Activated CD8-positive, alpha-beta memory T cell treated with anti-CD3 and anti-CD28 coated beads for 4 hours (primary cell): ENCODE measurements around the gene P3H2.

Experiments
- DNase-seq, 2 donors: peaks; one replicate each; pipeline ENCODE4 v3.0.0-alpha.2; 2020; ENCODE audit warnings: low read depth in 2 of 2

The P3H2 gene

DNA sequence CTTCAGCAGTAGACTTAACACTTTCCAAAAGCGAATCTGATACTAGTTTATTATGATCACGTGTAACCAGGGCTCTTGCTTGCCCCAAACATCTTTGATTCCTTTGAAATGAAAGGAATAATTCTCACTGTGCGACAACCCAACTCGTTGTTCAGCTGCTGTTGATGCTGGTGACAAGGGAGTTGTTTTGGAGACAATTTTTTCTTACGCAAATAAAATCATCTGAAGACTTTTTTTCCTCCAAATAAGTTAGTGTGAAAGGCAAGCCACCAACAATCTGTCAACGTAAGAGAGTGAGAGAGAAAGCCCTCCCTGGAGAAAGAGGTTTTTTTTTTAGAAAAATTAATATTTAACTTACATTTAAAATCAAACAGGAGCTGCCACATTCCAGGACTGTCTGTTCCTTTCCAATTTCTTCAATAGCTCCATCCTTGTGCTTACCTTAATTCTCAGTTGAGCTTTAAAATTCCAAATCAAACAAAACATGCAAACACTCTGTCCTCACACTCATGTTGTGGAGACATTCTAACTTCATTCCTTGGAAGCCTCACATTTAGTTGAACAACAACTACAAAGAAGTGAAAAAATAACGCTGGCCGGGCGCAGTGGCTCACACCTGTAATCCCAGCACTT lies 4.9 kb upstream of the P3H2 start:
- DNase-seq = no peak

DNA sequence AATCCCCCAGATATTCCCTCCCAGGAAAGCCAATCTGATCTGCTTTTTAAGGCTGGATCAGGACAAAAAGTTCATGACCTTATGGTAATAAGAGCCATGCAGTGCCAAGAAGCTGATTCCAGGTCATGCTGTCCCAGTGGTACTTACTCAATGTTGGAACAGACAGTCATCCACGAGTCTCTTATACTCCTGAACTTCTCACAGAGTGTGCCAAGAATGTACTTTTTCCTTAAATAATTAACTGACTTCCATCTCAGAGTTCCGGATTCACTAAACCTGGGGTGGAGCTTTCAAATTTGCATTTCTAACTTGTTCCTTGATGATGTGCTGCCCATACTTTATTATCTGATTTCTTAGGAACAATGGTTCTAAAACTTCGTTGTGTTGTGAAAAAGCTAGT lies 3.4 kb upstream of the P3H2 start:
- DNase-seq = no peak

DNA sequence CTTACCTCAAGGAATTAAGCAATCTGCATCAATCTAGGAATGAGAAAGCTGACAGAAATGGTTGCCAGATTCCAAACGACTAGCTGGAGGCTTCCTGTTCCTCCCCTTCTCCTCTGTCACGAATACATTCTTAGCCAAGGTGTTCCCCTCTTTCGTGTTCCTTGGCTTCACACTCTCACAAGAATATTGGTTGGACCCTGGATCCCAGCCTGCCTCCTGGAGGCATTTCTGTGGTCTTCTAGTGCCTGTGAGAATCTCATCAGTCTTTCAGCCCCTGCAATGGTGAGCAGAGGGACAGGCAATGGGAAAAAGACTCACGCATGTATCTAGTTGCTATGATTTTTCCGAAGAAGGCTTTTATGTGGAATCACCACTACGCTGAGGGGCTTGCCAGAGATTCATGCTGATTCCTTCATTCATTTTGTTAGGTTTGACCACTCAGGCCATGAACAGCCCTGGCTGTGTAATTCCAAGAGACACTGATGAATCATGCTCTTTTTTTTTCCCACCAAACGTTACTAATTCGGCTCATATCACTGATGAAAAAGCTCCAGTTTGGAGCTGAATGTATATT lies 1.6 kb upstream of the P3H2 start:
- no peak for DNase-seq

DNA sequence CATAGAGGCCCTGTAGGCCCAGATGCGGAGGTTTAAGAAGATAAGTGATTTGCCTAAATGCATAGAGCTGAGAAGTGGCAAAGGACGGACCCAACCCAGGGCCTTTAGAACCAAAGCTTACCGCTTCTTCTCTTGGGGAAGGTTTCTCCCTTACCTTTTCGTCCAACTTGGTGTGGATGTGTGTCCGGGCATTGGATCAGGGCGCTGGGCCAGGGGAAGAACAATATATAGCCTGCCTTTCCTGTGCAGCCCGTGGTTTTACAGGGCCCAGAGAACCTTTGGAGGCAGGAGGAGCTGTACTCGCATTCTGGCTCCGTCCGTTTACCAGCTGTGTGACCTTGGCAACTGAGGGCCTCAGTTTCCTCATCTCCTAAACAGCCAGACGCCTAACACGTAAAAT lies 686 bp upstream of the P3H2 start:
- no peak for DNase-seq

DNA sequence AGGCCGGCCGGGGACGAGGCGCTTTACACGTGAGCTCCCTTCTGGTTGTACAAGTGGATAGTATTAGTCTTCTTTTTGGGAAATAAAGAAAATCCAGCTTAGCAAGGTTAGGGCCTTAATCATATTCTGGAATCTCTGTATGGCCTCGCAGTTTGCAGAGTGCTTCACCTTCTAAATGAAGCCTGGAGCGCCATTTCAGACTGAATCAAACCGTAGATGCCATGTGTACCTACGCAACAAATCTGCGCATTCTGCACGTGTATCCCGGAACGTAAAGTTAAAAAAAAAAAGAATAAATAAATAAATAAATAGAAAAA lies 322 bp upstream of the P3H2 start:
- no peak for DNase-seq

DNA sequence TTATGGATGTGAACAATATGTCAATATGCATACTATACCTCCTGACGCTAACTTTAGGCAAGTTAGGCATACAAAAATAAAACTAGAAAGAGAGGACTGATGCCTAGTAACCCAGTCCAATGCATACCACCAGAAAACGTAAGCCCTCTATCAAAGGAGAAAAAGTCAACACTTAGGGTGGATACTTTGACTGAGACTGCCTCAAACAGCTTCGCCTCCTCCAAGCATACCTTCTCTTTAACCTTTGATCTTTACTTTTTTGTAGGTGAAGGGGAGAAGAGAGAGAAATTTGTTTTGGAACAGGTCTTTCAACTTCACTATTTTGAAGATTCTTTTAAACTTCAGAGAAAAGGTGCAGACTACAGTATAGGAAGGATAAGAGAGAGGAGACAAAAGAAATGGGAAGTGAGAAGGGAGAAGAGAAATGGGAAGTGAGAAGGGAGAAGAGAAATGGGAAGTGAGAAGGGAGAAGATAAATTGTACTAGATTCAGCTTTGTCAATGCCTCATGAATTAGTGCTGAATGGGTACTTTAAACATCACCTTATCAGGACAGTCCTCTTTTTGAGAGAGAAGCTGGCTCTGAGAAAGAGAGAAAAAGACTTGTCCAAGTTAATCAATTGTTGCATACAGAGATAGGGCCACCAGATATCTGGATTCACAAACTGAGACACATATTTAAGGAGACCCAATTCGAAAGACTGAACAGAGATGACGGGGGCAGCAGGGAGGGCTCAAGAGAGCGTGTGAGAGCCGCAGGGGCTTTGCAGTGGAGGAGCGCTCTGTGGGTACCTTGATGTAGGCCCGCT lies 1.0 kb downstream of the P3H2 start:
- DNase-seq = no peak

DNA sequence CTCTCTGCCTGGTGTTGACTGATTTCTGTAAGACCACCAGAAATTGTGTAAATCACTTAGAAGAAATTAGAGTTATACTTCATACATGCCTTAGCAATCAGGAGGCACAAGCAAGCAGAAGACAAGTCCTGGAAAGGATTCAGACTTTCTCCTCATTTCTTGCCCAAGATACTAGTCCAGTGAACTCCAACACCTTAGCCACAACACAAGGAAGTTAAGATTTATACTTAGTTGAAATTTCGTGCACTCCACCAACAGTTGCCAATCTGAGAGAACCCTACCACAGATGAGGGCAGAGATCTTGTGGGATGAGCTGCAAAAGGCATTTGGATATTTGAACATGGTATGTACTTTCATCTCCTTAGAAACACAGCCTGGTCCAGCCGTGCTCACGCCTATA lies 2.3 kb downstream of the P3H2 start:
- DNase-seq = no peak

DNA sequence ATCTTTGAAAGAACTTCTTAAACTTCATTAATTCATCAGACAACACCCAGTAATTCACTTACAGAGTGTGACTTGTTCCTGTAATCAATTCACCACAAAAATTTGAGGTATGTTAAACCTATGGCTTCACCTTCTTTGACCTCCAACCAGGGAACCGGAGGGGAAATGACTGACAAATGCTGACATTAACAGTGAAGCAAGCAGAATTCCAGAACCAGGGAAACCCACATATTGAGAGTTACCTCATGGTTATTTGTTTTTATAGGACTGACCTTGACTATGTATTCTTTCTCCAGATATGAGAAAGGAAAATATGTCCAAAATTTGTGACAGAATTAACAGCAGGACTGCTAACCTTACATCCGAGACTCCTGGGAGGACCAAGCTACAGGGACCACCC lies 2.7 kb downstream of the P3H2 start:
- DNase-seq = no peak

DNA sequence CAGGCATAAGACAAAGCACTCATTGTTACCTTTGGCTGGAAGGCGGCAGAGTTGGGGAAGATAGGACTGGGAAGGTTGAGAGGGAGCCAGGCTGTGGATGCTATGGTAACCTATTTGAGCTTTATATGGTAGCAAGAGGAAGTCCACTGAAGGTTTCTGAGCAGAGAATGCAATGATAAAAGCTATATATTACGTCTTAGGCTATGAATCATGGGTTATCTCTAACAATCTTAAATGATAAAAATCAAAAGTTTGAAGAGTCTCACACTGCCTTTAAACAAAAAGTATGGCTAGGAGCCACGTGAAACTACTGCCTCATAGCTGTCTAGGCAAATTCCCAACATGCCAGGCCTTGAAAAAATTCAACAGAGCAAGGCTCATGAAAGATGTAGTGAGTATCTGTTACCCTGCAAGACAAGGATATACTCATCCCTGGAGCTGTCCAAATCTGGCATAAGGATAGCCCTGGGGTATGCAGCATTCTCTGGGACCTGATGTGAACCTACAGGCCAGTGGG lies 4.1 kb downstream of the P3H2 start:
- DNase-seq = no peak

DNA sequence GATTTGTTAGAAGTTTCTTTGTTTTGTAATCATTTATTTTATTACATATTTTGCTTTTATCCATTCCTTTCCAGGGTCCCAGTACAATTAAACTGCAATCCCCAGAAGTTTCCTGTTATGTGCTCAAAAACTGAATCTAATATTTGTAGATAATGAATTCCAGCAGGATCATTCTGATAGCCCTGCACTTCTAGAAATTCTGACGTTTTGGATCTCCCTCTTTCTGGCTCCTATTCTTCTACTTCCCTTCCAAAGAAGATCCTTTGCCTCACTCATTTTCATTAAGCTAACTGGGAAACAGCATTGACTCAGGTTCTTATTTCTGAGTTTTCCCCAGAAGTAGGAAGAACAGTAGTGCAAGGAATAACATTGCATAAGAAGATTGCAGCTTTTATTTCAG lies 9.9 kb downstream of the P3H2 start:
- DNase-seq = no peak

DNA sequence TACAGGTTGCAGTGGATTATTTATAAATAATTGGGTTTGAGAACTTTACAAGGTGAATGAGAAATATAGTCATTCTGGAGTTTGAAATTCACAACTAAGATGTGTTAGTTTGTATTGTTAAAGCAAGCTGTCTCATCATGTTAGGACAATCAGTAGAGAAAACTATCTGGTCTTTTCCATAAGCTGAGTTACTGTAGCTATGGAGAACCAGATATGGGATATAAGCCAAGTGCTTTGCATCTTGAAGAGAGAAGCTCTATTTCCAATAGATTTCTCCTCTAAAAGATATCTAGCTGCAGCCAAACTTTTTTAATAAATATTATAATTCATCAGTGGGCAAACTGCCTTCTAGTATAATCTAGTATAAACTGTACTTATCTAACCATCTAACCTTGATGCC lies 11.3 kb downstream of the P3H2 start:
- no peak for DNase-seq

DNA sequence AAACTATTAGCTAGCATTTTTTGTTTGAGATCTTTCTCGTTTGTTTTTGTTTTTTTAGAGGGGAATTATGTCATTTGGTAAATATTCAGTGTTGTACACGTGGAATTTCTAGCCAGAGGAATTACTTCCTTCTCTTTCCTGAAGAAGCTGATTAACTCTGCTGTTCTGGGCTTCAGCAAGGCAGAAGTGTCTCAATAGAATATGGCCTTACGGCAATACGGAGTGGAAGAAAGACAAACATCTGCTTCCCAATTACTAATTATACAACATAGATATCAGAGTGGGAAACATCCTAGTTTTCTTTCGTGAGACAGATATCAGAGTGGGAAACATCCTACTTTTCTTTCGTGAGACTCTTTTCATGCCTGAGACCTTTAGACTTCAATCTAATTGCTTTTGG lies 11.9 kb downstream of the P3H2 start:
- no peak for DNase-seq

DNA sequence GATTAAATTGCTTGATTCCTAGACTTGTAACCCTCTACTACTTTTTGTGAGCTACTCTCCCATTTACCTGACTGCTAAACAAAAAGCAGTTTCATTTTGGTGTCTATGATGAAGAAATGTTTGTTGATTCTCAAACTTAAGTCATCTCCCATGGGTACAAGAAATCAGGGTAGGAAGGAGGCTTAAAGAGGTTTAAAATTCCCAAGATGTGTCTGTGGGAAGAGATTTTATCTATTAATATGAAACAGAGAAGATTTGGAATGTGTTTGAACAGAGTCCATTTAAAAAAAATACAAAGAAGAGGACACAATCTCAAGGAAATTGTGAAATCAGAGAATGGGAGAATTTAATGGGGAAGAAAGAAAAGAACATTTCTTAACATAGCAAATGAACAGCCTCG lies 14.8 kb downstream of the P3H2 start:
- no peak for DNase-seq

DNA sequence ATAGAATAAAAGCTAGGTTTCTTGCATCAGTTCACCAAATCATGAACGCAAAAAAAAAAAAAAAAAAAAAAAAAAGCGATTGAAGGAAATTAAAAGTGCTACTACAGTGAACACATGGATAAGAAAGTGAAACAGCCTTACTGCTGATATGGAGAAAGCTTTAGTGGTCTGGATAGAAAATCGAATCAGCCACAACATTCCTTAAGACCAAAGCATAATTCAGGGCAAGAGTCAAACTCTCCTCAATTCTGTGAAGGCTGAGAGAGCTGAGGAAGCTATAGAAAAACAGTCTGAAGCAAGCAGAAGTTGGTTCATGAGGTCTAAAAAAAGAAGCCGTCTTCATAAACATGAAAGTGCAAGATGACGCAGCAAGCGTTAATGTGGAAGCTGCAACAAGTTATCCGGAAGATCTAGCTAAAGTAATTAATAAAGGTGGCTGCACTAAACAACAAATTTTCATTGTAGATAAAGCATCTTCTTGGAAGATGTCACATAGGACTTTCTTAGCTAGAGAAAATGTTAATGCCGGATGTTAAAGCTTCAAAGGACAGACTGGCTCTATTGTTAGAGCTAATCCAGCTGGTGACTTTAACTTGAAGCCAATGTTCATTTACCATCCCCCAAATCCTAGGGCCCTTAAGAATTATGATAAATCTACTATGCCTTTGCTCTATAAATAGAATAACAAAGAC lies 19.2 kb downstream of the P3H2 start:
- no peak for DNase-seq

DNA sequence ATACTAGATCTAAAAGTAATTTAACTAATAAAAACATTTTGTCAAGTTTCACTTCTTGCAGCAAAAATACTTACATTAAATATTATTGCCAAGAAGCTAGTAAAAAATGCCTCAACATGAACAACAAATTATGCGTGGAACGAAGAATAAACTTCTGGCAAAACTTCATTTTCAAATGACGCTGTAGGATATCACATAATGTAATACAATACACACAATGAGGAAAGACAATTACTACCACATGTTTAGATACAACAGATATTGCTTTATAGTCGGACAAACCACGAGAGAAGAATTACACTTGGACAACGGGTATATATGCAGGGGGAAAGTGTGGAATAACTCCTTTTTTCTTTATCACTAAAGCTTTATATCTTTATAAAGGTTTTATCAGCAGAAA lies 21.6 kb downstream of the P3H2 start:
- no peak for DNase-seq

DNA sequence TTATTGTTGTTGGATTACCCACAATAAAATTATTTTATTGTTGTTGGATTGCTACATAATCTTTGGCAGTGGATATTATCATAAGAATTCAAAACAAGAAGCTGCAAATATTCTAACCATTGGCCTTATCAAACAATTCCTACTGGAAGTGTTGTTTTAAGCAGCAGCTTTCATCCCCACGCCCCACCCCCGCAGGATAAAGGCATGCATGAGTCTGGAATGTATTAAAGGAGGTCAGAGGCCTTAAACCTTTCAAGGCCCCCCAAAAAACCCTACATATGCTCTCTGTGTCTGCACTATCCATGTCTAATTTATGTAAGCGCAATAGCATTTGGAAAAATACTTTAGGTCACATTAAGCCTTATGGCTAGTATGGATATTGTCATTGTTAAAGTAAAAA lies 23.1 kb downstream of the P3H2 start:
- DNase-seq = no peak

DNA sequence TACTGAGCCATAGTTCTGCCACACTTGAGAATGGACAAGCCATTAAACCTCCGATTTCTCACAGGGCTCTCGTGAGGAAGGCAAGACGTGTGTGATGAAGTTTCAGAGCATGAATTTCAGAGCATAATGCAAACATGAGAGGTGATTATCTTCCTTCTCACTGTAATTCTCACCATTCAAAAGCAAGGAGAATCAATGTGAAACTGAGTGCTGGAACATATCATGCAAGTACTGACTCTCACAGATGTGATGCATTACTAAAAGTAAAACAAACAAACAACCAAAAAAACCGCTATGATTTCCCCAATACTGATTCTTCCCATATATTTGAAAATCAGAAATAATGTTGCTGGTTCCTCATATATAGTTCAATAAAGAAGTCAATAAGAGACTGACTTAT lies 23.7 kb downstream of the P3H2 start:
- no peak for DNase-seq

DNA sequence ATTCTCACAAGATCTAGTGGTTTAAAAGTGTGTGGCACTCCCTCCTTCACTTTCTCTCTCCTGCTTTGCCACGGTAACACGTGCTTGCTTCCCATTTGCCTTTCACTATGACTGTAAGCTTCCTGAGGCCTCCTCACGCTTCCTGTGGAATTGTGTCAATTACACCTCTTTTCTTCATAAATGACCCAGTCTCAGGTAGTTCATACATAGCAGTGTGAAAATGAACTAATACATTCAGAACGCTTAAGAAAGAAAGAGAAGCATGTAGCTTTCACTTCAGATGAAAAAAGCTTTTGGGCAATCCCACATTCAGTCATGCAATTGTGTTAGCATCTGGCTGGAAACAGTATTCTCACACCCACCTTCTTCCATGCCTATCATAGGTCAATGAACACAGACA lies 24.4 kb downstream of the P3H2 start:
- no peak for DNase-seq

DNA sequence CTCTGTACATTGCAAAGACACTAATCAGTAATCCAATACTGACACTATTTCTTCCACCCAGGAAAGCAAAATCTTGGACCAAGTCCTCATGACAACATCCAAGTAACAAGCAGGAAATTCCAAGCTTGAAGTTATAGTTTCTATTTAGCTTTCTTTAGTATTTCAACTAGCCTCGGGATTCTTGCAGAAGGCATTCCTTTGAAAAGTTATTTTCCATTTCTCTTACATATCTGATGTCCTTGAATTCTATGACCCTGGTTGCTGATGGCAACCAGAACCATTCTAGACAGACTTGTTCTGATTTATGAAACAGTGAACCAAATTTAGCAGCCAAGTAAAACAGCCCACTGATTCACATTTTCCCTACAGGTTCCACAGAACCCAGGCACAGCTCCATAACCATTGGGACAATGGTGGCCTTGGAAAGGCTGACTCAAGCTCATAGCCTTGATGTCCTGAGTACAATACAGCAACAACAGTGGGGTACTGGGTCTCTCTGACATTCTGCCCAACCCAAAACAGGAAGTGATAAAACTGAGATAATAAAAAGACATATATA lies 26.5 kb downstream of the P3H2 start:
- no peak for DNase-seq

DNA sequence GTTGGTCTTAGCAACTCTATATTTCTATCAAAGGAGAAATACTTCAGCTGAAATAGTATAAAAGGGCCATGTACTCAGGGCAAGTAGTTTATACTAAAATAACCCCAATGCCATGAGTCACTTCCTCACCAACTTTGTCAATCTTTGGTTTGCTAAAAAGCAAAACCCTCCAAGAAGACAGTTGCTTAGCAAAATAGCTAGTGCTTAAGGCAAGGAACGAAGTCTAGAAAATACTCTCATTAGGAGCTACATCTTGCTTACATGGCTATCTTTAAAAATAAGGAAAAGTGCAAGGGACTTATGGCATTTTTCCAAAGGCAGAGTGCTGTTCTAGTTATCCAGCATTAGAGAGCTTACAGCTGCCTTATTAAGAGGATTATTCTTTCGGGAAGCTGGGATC lies 28.4 kb downstream of the P3H2 start:
- DNase-seq = no peak

DNA sequence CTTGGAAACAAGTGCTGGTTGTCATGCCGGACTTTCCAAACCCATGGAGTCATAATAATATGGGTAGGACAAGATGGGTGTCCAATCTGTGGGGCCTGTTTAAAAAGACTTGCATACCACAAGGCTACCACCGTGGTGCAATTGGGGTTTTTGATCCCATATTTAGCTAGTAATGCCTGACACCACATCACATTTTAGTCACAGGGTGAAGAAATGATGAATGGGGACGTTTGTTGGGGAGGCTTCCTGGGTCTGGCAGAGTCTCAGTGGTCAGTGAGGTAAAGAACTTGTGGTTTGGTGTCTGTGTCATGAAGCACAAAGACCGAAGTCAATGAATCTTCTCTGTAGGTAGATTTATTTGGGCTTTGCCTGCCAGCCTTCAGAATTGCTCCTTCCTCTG lies 31.0 kb downstream of the P3H2 start:
- DNase-seq = no peak

DNA sequence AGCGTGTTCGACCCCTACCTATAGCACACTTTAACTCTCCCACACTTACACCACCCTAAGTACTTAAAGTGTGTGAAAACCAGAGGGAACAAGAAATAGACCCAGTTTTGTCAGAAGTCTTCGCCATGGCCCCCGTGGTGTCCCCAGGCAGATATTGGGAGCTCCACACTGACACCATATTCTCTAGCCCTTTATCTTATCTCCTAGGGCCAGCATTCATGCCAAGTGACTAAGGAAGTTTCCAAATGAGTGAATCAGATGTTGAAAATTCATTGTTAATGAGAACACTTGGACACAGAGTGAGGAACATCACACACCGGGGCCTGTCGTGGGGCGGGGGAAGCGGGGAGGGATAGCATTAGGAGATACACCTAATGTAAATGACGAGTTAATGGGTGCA lies 31.8 kb downstream of the P3H2 start:
- DNase-seq = no peak

DNA sequence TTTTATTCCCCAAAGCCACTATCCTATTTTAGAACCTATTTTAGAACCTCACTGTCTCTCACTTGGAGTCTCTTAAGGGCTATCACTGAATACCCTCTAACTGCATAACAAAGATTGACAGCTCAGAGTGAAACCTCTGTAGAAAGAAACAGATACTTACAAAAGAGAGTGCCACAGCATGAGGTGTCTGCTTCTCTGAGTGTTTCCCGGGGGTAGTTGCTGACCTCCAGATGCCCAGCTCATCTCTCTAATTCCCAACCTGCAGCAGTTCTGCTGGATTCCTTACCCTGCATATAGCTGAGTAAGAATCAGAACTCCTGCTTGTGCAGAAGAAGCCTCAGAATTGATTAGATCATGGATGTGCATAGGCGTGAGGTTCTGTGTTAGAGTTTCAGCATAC lies 34.5 kb downstream of the P3H2 start:
- DNase-seq = no peak
